ENCODE results near the gene HAAO. TPM values are rescaled to one million over a fixed set of nuclear protein-coding genes. Genes with fewer than 3 reads are reported as not detected.

HAAO gene
- total RNA-seq, 2 donors from 2014 or later = 10.3 to 14.0 TPM

GRCh38 chr2:42754021-42754775, 38.2 kb downstream of the HAAO start:
- TF ChIP-seq POLR2A (IDR thresholded peaks at IDR 0.05) (no peak), POLR2AphosphoS5 (IDR thresholded peaks at IDR 0.05) (no peak), CTCF (IDR thresholded peaks at IDR 0.05) (no peak)
- Histone ChIP-seq H3K27ac (no peak overlapping the region), H3K4me1 (replicated peaks) (peaks cover 5% of the 10 kb centered on the region), H3K36me3 (no peaks in the 10 kb centered on the region), H3K27me3 (replicated peaks; ENCODE audit: insufficient read depth) (no peaks in the 10 kb centered on the region), H3K9me3 (no peaks in the 10 kb centered on the region), H3K4me3 (no peak overlapping the region)
- no peak for DNase-seq (ENCODE audit: low spot score)
- 41% methylated on average over 9 of the region's 11 CpGs for WGBS
- intact Hi-C loops (cut with DNase I) = no loop called here

- TF ChIP-seq POLR2AphosphoS5 (IDR thresholded peaks at IDR 0.05) (no peak), CTCF (IDR thresholded peaks at IDR 0.05) (no peak), POLR2A (IDR thresholded peaks at IDR 0.05) (no peak)
- Histone ChIP-seq H3K9me3 (no peaks in the 10 kb centered on the region), H3K4me1 (replicated peaks) (peaks cover 5% of the 10 kb centered on the region), H3K36me3 (no peaks in the 10 kb centered on the region), H3K4me3 (no peak overlapping the region), H3K27ac (no peak overlapping the region), H3K27me3 (replicated peaks; ENCODE audit: insufficient read depth) (no peaks in the 10 kb centered on the region)
- no peak for DNase-seq (ENCODE audit: low spot score)
- intact Hi-C loops (cut with DNase I) = no loop called here
- 79% methylated on average over 24 of the region's 24 CpGs for WGBS
Measured at GRCh38 chr2:42752816-42753813, 39.3 kb downstream of the HAAO start.

GRCh38 chr2:42752314-42752713, 40.1 kb downstream of the HAAO start:
- intact Hi-C loops (cut with DNase I) = no loop called here
- no peak overlapping the region for H3K4me3 ChIP-seq
- 75% methylated on average over 2 of the region's 2 CpGs for WGBS
- H3K9me3 ChIP-seq = no peaks in the 10 kb centered on the region
- TF ChIP-seq POLR2A (IDR thresholded peaks at IDR 0.05) = no peak
- no peaks in the 10 kb centered on the region for H3K27me3 ChIP-seq (replicated peaks; ENCODE audit: insufficient read depth)
- no peak for DNase-seq (ENCODE audit: low spot score)
- no peak overlapping the region for H3K27ac ChIP-seq
- H3K36me3 ChIP-seq = no peaks in the 10 kb centered on the region
- peaks cover 5% of the 10 kb centered on the region for H3K4me1 ChIP-seq (replicated peaks)

- DNase-seq (ENCODE audit: low spot score) = no peak
- no peaks in the 10 kb centered on the region for H3K27me3 ChIP-seq (replicated peaks; ENCODE audit: insufficient read depth)
- no peaks in the 10 kb centered on the region for H3K36me3 ChIP-seq
- no peaks in the 10 kb centered on the region for H3K9me3 ChIP-seq
- intact Hi-C loops (cut with DNase I) = no loop called here
- no peak overlapping the region for H3K27ac ChIP-seq
- WGBS = 91% methylated on average over 4 of the region's 4 CpGs
- no peak for TF ChIP-seq POLR2A (IDR thresholded peaks at IDR 0.05)
- TF ChIP-seq POLR2AphosphoS5 (IDR thresholded peaks at IDR 0.05) = no peak
- no peak for TF ChIP-seq CTCF (IDR thresholded peaks at IDR 0.05)
- no peak overlapping the region for H3K4me3 ChIP-seq
- H3K4me1 ChIP-seq (replicated peaks) = peaks cover 2% of the 10 kb centered on the region
Measured at GRCh38 chr2:42748840-42749239, 43.5 kb downstream of the HAAO start.

- WGBS = 96% methylated on average over 3 of the region's 3 CpGs
- H3K27me3 ChIP-seq (replicated peaks; ENCODE audit: insufficient read depth) = no peaks in the 10 kb centered on the region
- no peaks in the 10 kb centered on the region for H3K36me3 ChIP-seq
- no peak for DNase-seq (ENCODE audit: low spot score)
- no peak overlapping the region for H3K27ac ChIP-seq
- no peak overlapping the region for H3K4me3 ChIP-seq
- no peaks in the 10 kb centered on the region for H3K4me1 ChIP-seq (replicated peaks)
- intact Hi-C loops (cut with DNase I) = no loop called here
- TF ChIP-seq POLR2A (IDR thresholded peaks at IDR 0.05) (no peak), CTCF (IDR thresholded peaks at IDR 0.05) (no peak), POLR2AphosphoS5 (IDR thresholded peaks at IDR 0.05) (no peak)
- no peaks in the 10 kb centered on the region for H3K9me3 ChIP-seq
Measured at GRCh38 chr2:42747422-42747821, 45.0 kb downstream of the HAAO start.

All from prostate gland (tissue), 2 donors.